ENCODE data around the gene MYO6.
A peak's percentile ranks its signal among the peaks of the same experiment; 100 is the strongest.

DNA sequence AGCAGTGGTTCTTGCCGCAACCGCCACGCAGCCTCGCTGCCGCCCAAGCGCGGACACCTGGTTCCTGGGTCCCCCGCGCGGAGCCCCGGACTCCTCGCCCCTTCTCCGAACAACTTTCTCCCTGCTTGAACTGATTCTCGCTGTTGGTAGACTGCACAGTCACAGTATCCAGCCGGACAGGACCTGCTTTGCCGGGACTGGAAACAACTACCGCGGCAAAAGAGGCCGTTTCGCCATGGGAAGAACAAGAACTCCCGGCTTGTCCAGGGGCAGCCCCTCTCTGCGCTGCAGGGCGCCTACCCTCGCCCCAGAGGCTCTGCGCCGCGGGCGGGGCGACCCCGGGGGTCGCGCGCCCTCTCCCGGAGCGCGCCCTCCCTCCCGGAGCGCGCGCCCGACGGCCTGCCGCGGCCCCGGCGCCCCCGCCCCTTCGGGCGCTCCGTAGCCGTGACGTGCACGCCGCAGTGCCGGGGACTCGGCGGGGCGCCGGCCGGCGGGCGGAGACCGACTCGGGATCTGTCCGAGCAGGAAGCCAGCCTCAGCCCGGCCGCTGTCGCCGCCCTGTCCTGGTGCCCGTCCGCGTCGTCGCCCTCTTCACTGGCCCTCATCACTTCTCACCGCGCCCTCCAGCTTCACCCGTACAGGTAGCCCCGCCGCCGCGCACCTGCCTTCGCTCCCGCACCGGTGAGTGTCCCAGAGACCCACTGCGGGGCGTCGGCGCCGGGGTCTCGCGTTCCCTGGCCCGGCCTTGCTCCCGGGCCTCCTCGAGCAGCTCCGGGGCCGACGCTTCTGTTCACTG lies at the start of gene MYO6:
- TF ChIP-seq MAX (IDR thresholded peaks at IDR 0.05) (peak; percentile 75; the same call in 1 of the 2 replicates), POLR2A (IDR thresholded peaks at IDR 0.05; ENCODE audit: control extremely low read depth in 1 of 2, low read depth in 2 of 2, low read length in 2 of 2) (peak in 1 of 2 experiments; percentile 94; a peak in 2 of 3 replicates), GABPA (IDR thresholded peaks at IDR 0.05; ENCODE audit: borderline replicate concordance, insufficient read depth, low read length) (no peak), USF2 (IDR thresholded peaks at IDR 0.05; ENCODE audit: low read length) (no peak), GTF2F1 (IDR thresholded peaks at IDR 0.05; ENCODE audit: borderline replicate concordance, low read depth, low read length) (no peak)
- TF ChIP-seq, protein P1, sequence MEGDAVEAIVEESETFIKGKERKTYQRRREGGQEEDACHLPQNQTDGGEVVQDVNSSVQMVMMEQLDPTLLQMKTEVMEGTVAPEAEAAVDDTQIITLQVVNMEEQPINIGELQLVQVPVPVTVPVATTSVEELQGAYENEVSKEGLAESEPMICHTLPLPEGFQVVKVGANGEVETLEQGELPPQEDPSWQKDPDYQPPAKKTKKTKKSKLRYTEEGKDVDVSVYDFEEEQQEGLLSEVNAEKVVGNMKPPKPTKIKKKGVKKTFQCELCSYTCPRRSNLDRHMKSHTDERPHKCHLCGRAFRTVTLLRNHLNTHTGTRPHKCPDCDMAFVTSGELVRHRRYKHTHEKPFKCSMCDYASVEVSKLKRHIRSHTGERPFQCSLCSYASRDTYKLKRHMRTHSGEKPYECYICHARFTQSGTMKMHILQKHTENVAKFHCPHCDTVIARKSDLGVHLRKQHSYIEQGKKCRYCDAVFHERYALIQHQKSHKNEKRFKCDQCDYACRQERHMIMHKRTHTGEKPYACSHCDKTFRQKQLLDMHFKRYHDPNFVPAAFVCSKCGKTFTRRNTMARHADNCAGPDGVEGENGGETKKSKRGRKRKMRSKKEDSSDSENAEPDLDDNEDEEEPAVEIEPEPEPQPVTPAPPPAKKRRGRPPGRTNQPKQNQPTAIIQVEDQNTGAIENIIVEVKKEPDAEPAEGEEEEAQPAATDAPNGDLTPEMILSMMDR (IDR thresholded peaks at IDR 0.05; ENCODE audit: control extremely low read depth in 1 of 3, insufficient read depth in 1 of 3, low read depth in 1 of 3, low read length in 3 of 3): no peak

All from H1 (cell line).